Measurements from ENCODE around the gene OVCH2.
"Not testable (repeated sequence)": the region's sequence is repeated elsewhere in the genome, so short reads cannot be mapped to it uniquely, and the experiment has no call there.

OVCH2 gene

DNA sequence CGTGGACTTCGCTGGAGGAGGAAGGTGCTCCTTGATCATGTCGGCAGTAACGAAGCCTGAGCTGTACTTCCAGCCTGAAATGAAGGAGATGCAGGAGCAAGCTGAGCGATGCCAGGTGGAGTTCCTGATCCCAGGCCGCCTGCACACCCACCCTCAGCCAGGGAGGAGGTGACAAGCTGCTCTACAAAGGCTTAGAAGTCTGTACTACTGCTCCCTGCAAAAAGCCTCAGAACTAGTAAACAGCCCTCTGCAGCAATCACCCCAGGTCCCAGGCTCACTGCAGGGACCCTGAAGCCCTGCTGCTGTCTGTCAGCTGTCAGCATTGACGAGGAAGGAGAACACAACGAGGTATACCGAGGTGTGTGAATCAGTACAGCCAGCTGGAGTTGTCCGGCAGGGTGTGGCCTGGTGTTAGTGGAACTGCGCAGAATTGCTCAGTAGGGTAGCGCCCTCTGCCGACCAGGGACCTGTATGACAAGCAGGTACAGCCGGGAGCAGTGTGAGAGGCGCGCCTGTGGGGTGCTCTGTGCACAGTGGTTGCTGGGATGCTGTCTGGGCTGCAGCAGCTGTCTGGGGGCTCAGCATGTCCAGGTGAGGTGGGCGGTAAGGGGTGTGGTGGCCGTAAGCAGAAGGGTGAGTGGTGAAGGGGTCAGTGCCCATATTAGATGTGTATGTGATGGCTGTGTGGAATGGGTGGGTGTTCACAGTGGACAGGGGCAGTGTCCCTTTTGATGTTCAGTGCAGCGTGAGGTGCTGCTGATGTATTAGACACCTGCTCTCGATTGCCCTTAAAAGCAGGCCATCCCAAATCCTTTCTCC, 40.6 kb downstream of the OVCH2 start:
- H3K27me3 ChIP-seq (ENCODE audit: insufficient read depth, low read length, poor library complexity): no peaks in the 10 kb centered on the region
- no peak overlapping the region for H3K56ac ChIP-seq (ENCODE audit: low read length)
- no peak overlapping the region for H2AK5ac ChIP-seq (ENCODE audit: low read length)
- H3K23ac ChIP-seq (ENCODE audit: low read length): no peak overlapping the region
- H3K9ac ChIP-seq (ENCODE audit: low read length): no peak overlapping the region
- no peak overlapping the region for H2BK5ac ChIP-seq (ENCODE audit: low read length)
- H3K4me2 ChIP-seq (ENCODE audit: low read length): no peak overlapping the region
- no peak overlapping the region for H3K4ac ChIP-seq (ENCODE audit: low read depth, low read length)
- no peak overlapping the region for H3K4me3 ChIP-seq (ENCODE audit: low read length)
- DNase-seq: peak; percentile 70
- H4K8ac ChIP-seq (ENCODE audit: low read depth, low read length): no peak overlapping the region
- no peak overlapping the region for H4K5ac ChIP-seq (ENCODE audit: low read length)
- H3K79me2 ChIP-seq (ENCODE audit: control insufficient read depth, insufficient read depth, low read length): no peaks in the 10 kb centered on the region
- H3K27ac ChIP-seq (ENCODE audit: low read depth, low read length): no peak overlapping the region
- H3K36me3 ChIP-seq (ENCODE audit: control insufficient read depth, insufficient read depth, low read length): peaks cover 9% of the 10 kb centered on the region
- WGBS (ENCODE audit: extremely low coverage, insufficient coverage, low lambda C conversion rate): no CpG with 5 or more reads among the region's 20 CpGs
- H2BK15ac ChIP-seq (replicated peaks; ENCODE audit: low read depth): no peak overlapping the region
- no peak overlapping the region for H2BK120ac ChIP-seq (ENCODE audit: low read depth, low read length)
- peaks cover 5% of the 10 kb centered on the region for H3K4me1 ChIP-seq (ENCODE audit: control insufficient read depth, low read depth, low read length)
- H3K18ac ChIP-seq (ENCODE audit: low read length): no peak overlapping the region
- no peaks in the 10 kb centered on the region for H3K79me1 ChIP-seq (ENCODE audit: low read length)

DNA sequence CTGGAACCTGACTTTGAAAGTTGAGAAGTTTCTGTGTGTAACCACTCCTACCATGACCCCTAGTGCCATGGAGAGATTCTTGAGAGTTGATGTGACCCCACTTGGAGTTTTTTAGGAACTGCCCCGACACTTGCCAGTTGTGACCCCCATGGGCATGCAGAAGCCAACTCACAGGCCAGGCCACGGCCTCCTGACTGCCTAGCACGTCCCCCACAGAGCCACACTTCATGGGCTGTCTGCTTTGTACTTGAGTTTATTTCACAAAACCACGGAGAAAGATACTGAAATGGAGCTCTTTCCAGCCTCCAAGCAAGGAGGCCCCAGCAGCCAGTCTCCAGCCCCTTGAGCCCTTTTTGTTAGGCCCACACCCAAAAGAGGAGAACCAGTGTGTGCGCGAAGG, 41.4 kb downstream of the OVCH2 start:
- H3K4me1 ChIP-seq (ENCODE audit: control insufficient read depth, low read depth, low read length): peaks cover 5% of the 10 kb centered on the region
- WGBS (ENCODE audit: extremely low coverage, insufficient coverage, low lambda C conversion rate): no CpG with 5 or more reads among the region's 6 CpGs
- DNase-seq: no peak

DNA sequence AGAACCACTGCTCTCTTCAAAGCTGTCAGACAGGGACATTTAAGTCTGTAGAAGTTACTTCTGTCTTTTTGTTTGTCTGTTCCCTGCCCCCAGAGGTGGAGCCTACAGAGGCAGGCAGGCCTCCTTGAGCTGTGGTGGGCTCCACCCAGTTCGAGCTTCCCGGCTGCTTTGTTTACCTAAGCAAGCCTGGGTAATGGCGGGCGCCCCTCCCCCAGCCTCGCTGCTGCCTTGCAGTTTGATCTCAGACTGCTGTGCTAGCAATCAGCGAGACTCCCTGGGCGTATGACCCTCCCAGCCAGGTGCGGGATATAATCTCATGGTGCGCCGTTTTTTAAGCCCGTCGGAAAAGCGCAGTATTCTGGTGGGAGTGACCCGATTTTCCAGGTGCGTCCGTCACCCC, 42.7 kb downstream of the OVCH2 start:
- not testable (repeated sequence) for H3K4ac ChIP-seq (ENCODE audit: low read depth, low read length); H2BK5ac ChIP-seq (ENCODE audit: low read length); H3K4me3 ChIP-seq (ENCODE audit: low read length); H2BK120ac ChIP-seq (ENCODE audit: low read depth, low read length); H3K27ac ChIP-seq (ENCODE audit: low read depth, low read length); H2BK15ac ChIP-seq (replicated peaks; ENCODE audit: low read depth); H3K56ac ChIP-seq (ENCODE audit: low read length); H3K79me2 ChIP-seq (ENCODE audit: control insufficient read depth, insufficient read depth, low read length); H2AK5ac ChIP-seq (ENCODE audit: low read length); H3K18ac ChIP-seq (ENCODE audit: low read length); H3K9ac ChIP-seq (ENCODE audit: low read length); H4K8ac ChIP-seq (ENCODE audit: low read depth, low read length); H3K4me1 ChIP-seq (ENCODE audit: control insufficient read depth, low read depth, low read length); H4K5ac ChIP-seq (ENCODE audit: low read length); H3K36me3 ChIP-seq (ENCODE audit: control insufficient read depth, insufficient read depth, low read length); DNase-seq; H3K23ac ChIP-seq (ENCODE audit: low read length); H3K27me3 ChIP-seq (ENCODE audit: insufficient read depth, low read length, poor library complexity); H3K4me2 ChIP-seq (ENCODE audit: low read length); H3K79me1 ChIP-seq (ENCODE audit: low read length)
- no CpG with 5 or more reads among the region's 16 CpGs for WGBS (ENCODE audit: extremely low coverage, insufficient coverage, low lambda C conversion rate)

More for the DNA sequence above, 41.4 kb downstream of the OVCH2 start:
- Histone ChIP-seq H3K23ac (ENCODE audit: low read length) (no peak overlapping the region), H3K18ac (ENCODE audit: low read length) (no peak overlapping the region), H2BK120ac (ENCODE audit: low read depth, low read length) (no peak overlapping the region), H3K9ac (ENCODE audit: low read length) (no peak overlapping the region), H3K4ac (ENCODE audit: low read depth, low read length) (no peak overlapping the region), H3K36me3 (ENCODE audit: control insufficient read depth, insufficient read depth, low read length) (peaks cover 9% of the 10 kb centered on the region), H4K5ac (ENCODE audit: low read length) (no peak overlapping the region), H3K79me1 (ENCODE audit: low read length) (no peaks in the 10 kb centered on the region), H3K4me2 (ENCODE audit: low read length) (no peak overlapping the region), H3K4me3 (ENCODE audit: low read length) (no peak overlapping the region), H3K27me3 (ENCODE audit: insufficient read depth, low read length, poor library complexity) (no peaks in the 10 kb centered on the region), H4K8ac (ENCODE audit: low read depth, low read length) (no peak overlapping the region), H3K56ac (ENCODE audit: low read length) (no peak overlapping the region), H3K27ac (ENCODE audit: low read depth, low read length) (no peak overlapping the region), H3K79me2 (ENCODE audit: control insufficient read depth, insufficient read depth, low read length) (no peaks in the 10 kb centered on the region), H2BK15ac (replicated peaks; ENCODE audit: low read depth) (no peak overlapping the region), H2BK5ac (ENCODE audit: low read length) (no peak overlapping the region), H2AK5ac (ENCODE audit: low read length) (no peak overlapping the region)

DNA sequence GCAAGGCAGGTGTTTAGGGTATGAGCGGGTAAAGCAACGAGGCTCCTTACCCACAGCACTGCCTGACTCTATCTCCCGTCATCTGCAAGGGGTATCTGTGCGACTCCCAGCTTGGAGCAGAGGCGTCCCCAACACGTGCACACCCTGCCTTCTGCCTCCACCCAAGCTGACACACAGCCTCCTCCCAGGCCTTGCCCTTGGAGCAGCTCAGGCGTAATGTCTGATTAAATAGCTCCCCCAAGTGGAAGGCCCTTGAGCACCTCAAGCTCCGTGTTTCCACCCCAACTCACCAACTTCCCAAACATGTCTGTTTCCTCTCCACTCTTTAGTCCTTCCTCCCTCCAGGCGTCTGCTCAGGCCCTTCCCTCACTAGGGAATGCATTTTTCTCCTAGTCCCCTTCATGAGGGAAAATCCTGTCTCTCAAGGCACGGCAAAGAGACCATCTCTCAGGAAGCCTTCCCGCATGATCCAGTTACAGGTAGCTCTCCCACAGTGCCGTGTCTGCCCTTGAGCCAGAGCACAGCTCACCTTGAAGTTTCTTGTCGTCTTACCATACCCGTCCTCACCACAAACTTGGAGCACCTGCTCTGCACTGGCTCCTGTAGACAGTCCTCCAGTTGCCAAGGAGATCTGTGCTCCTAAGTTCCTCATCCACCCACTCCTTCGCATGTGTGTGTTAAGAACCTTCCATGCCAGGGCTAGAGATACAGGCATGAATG, 48.8 kb downstream of the OVCH2 start:
- Histone ChIP-seq H3K23ac (ENCODE audit: low read length) (no peak overlapping the region), H3K4ac (ENCODE audit: low read depth, low read length) (no peak overlapping the region), H3K56ac (ENCODE audit: low read length) (peak overlapping the region; percentile 34), H3K4me1 (ENCODE audit: control insufficient read depth, low read depth, low read length) (no peaks in the 10 kb centered on the region), H2BK5ac (ENCODE audit: low read length) (no peak overlapping the region), H2BK120ac (ENCODE audit: low read depth, low read length) (no peak overlapping the region), H3K79me2 (ENCODE audit: control insufficient read depth, insufficient read depth, low read length) (no peaks in the 10 kb centered on the region), H3K27me3 (ENCODE audit: insufficient read depth, low read length, poor library complexity) (no peaks in the 10 kb centered on the region), H3K9ac (ENCODE audit: low read length) (no peak overlapping the region), H3K18ac (ENCODE audit: low read length) (no peak overlapping the region), H3K36me3 (ENCODE audit: control insufficient read depth, insufficient read depth, low read length) (peaks cover 2% of the 10 kb centered on the region), H3K4me2 (ENCODE audit: low read length) (no peak overlapping the region), H2BK15ac (replicated peaks; ENCODE audit: low read depth) (no peak overlapping the region), H2AK5ac (ENCODE audit: low read length) (no peak overlapping the region), H3K27ac (ENCODE audit: low read depth, low read length) (no peak overlapping the region), H3K4me3 (ENCODE audit: low read length) (no peak overlapping the region), H4K8ac (ENCODE audit: low read depth, low read length) (no peak overlapping the region), H4K5ac (ENCODE audit: low read length) (no peak overlapping the region), H3K79me1 (ENCODE audit: low read length) (no peaks in the 10 kb centered on the region)
- DNase-seq: peak; percentile 82
- WGBS (ENCODE audit: extremely low coverage, insufficient coverage, low lambda C conversion rate): no CpG with 5 or more reads among the region's 15 CpGs

DNA sequence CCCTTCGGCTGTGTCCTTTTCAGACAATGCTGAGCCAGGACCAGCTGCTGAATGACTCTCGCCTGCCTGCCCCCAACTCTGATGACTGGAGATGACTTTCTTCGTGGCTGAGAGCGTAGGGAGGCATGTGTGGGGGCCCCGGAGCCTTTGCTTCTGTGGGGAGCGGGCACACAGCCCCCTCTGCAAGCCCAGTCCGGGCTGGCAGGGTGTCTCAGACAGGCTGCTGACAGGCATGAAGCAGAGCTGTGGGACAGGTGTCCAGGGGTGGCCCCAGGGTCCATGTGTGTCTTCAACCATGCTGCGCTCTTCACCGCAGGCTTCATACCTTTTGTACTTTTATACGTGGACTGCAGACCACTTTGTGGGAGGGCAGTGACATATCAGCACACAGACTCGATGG, 49.6 kb downstream of the OVCH2 start:
- no peak for DNase-seq
- no peak overlapping the region for H2BK15ac ChIP-seq (replicated peaks; ENCODE audit: low read depth)
- H4K8ac ChIP-seq (ENCODE audit: low read depth, low read length): no peak overlapping the region
- no CpG with 5 or more reads among the region's 11 CpGs for WGBS (ENCODE audit: extremely low coverage, insufficient coverage, low lambda C conversion rate)
- no peak overlapping the region for H3K27ac ChIP-seq (ENCODE audit: low read depth, low read length)
- H3K4me1 ChIP-seq (ENCODE audit: control insufficient read depth, low read depth, low read length): no peaks in the 10 kb centered on the region
- H3K18ac ChIP-seq (ENCODE audit: low read length): no peak overlapping the region
- no peak overlapping the region for H3K9ac ChIP-seq (ENCODE audit: low read length)
- H3K56ac ChIP-seq (ENCODE audit: low read length): no peak overlapping the region
- no peaks in the 10 kb centered on the region for H3K79me1 ChIP-seq (ENCODE audit: low read length)
- no peak overlapping the region for H3K4me2 ChIP-seq (ENCODE audit: low read length)
- H3K79me2 ChIP-seq (ENCODE audit: control insufficient read depth, insufficient read depth, low read length): no peaks in the 10 kb centered on the region
- H2AK5ac ChIP-seq (ENCODE audit: low read length): no peak overlapping the region
- no peaks in the 10 kb centered on the region for H3K27me3 ChIP-seq (ENCODE audit: insufficient read depth, low read length, poor library complexity)
- no peak overlapping the region for H3K23ac ChIP-seq (ENCODE audit: low read length)
- no peak overlapping the region for H3K4ac ChIP-seq (ENCODE audit: low read depth, low read length)
- H4K5ac ChIP-seq (ENCODE audit: low read length): no peak overlapping the region
- peaks cover 2% of the 10 kb centered on the region for H3K36me3 ChIP-seq (ENCODE audit: control insufficient read depth, insufficient read depth, low read length)
- H2BK5ac ChIP-seq (ENCODE audit: low read length): no peak overlapping the region
- H2BK120ac ChIP-seq (ENCODE audit: low read depth, low read length): no peak overlapping the region
- H3K4me3 ChIP-seq (ENCODE audit: low read length): no peak overlapping the region

Measured in mesendoderm (in vitro differentiated cells).